Hematopoietic multipotent progenitor cell treated with erythropoietin and hydrocortisone succinate and interleukin-3 and kit ligand, for 8 days (in vitro differentiated cells): ENCODE results near the gene GALNT11.
"Not testable (repeated sequence)": the region's sequence is repeated elsewhere in the genome, so short reads cannot be mapped to it uniquely, and the experiment has no call there.

Experiments used
- DNase-seq: peaks from one replicate; pipeline ENCODE4 v3.0.0-alpha.2; 2015

GALNT11 gene

DNA sequence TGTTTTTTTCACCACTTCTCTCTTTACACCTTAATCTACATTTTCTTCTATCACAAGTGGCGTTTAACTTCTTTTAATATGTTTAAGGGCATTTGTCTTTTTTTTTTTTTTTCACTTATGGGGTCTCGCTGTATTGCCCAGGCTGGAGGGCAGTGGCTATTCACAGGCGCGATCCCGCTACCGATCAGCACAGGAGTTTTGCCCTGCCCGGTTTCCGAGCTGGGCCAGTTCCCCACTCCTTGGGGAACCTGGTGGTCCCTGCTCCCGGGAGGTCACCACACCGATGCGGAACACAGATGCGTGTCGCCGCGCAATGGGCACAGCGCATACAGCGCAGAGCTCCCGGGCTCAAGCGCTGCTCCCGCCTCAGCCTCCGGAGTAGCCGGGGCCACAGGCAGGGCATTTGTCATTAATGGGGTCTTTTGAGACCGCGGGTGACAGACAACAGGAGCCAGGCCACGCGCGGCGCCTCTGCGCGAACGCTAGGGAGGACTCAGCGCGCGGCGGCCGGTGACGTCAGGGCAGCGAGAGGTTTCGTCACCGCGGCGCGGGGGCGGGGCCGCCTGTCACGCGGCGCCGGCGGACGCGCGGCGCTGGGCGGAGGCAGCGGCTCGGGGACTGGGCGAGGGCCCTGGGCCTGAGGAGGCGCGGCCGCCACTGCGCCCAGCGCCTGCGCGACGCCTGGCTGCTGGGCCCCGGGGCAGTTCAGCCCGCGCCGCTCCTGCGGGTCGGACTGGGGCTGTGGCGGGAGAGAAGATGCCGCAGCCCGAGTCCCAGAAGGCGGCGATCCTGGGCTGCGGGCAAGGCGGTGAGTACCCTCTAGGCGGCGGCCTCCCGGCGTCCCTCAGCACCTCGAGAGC, at the start of gene GALNT11:
Gene GALNT11, plus strand, starts transcription at position 598 of the 860 bp plus-strand sequence. CDS start 68,554 bp downstream, outside the sequence.
- peak; percentile 87 for DNase-seq

DNA sequence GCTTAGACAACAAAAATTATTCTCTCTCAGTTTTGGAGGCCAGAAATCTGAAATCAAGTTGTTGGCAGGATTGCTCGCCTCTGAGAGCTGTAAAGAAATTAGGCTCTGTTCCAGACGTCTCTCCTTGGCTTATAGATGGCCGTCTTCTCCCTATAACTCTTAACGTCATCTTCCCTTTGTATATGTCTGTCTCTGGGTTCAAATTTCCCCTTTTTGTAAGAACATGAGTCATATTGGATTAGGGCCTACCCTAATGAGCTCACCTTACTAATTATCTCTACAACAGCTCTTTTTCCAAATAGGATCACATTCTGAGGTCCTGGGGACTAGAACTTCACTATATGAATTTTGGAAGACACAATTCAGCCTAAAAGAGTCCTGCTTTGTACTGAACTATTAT, 46.9 kb upstream of the GALNT11 start:
- no peak for DNase-seq

DNA sequence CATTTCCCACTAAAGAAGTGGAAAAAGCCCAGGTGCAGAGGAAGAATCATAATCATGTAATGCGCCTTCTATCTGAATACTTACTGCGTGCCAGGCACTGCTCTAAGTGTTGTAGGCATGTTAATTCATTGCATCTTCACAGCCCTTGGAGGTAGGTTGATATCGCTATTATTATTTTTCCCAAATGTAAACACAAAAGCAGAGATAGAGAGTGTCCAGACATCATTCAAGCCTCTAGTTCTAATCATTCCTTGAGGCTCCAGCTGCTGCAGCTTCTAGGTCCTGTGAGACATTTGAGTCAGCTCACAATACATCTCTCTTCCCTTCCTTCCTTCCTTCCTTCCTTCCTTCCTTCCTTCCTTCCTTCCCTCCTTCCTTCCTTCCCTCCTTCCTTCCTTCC, 44.3 kb upstream of the GALNT11 start:
- DNase-seq, result no peak

DNA sequence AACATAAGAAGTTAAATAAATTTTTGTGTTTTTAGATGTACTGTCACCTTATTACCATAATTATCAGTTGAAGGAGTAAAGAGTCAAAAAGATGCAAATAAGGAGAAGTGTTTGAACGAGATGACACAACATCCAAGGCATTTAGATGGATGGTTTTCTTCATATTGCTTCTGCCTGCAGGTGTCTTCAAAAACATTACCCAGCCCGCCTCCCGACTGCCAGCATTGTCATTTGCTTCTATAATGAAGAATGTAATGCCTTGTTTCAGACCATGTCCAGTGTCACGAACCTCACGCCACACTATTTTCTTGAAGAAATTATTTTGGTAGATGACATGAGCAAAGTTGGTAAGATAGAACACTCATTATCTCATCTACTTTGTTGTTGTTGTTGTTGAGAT, 42.7 kb upstream of the GALNT11 start:
- DNase-seq, result no peak

DNA sequence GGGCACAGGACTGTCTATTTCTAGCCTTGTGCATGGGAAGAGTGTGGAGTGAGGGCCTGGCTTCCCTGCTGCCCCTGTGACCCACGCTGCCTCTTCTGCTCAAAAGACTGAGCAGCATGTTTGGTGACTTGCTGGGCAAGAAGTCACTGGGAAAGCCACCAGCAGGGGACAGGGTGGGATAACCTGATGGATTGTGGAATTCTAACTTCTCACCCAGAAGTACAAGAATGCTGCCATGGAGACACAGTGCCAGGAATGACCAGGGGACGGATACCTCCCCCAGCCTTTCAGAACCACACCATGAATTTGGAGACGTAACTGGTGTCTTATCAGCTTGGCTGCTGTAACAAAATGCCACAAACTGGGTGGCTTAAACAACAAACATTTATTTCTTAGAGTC, 40.9 kb upstream of the GALNT11 start:
- no peak for DNase-seq

DNA sequence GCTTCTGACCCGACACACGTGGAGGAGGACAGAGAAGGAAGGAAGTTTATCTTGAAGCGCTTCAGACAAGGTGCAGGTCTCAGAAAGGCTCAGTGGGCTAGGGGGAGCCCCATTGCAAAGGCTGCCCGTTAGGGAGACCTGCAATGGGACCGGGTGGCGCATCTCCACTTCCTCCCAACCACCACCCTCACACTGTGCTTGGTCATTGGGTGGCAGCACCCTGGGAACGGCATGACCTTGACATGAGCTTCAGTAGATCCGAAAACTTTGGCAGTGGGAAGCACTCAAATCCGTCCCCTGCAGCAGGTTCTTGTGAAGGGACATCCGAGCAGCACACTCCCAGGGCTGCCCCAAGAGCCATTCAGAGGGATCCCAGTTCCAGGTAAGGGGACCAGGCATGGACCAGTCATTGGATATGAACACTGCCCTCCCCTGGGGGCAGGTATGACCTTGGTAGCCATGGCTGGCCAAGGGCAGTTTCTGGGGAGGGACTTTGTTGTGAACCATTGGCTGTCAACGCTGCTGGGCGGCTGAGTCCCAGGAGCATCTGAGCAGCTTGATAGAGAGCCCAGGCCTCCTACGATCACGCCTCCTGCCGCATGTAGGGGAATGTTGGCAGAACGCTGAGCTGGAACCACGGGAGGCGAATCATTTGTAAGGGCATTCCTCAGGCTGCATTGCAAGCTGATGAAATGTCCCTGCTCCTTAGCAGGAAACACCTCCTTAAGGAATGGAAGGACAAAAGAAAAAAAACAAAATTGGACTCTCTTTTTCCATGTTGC, 37.5 kb upstream of the GALNT11 start:
- no peak for DNase-seq

DNA sequence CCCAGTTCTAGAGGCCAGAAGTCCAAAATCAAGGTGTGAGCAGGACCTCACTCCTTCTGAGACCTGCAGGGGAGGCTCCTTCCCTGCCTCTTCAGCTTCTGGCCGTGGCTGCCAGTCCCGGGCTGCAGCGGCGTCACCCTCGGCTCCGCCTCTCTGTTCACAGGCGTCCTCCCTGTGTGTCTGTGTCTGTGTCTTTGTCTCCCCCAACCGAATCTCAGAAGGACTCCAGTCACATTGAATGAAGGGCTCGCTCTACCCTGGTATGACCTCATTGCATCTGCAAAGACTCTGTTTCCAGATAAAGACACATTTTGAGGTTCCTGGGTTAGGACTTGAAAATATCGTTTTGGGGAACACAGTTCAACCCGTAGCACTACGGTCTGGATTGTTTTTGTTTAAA, 33.1 kb upstream of the GALNT11 start:
- peak; percentile 69 for DNase-seq

DNA sequence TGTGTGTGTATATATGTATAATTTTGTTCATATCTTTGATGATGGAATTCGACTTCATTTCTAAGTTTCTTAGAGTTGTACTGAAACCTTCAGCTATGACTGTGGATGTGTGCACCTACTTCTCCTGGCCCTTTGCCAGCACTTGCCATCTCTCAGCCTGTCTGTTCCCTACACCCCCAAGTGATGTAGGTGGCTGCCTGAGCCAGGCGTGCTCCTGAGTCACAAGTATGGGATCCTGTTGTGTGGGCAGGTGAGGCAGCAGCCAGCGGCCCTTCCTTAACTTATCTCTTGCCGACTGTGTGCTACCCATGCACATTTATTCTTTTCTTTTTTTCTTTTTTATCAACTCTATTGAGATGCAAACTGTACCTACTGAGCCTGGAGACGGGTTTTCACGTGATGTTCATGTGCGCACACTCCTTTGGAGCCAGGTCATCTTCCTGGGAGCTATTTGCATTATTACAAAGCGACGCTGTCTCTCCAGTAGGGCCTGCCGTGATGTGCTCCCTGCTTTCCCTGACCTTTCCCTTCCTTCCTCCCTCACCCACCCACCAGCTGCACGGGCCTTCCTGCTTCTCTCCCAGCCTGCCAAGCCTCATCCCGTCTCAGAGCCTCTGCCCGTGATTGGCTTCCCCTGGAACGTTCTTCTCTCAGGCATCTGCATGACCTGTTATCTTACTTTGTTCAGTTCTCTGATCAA, 31.3 kb upstream of the GALNT11 start:
- DNase-seq, result no peak

DNA sequence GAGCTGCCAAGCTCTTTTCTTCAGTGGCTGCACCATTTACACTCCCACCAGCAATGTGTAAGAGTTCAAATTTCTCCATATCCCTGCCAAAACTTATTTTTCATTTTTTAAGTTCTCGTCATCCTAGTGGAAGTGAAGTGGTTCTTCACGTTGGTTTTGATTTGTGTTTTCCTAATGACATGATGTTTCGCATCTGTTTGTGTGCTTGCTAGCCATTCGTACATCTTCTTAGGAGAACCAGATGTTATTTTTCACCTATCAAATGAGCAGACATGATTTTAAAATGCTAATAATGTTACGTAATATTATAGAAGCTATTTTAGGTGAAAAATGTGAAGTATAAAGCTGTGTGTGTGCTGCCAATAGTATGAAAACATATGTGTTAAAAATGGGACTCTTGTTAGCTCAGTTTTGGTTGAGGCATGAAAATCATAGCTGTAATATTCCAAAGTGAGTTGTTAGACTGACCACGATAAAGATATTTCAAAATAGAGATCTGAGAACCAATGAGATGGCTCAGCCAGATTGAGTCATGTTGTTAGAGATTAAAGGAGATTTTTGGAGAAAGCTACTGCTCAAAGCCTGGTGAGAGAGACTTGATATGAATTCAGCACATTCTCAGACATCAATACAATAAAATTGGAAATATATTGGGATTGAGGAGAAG, 25.9 kb upstream of the GALNT11 start:
- DNase-seq, result no peak

DNA sequence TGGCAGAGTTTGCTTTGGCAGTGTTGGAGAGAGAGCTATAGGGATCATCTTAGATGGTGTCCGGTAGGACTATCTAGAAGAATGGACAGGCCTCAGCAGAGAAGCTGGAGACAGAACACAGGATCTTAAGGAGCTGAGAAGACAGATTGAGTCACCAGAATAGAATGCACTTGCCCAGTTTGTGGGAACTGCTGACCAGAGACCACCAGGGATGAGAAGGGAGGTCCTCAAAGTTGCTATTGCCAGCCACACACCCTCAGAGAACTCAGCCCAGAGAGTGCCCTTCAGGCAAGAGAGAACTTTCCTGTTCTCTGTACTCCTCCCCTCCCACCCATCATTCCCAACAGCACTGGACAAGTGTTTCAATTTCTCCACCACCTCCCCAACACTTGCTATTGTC, 25.3 kb upstream of the GALNT11 start:
- no peak for DNase-seq

DNA sequence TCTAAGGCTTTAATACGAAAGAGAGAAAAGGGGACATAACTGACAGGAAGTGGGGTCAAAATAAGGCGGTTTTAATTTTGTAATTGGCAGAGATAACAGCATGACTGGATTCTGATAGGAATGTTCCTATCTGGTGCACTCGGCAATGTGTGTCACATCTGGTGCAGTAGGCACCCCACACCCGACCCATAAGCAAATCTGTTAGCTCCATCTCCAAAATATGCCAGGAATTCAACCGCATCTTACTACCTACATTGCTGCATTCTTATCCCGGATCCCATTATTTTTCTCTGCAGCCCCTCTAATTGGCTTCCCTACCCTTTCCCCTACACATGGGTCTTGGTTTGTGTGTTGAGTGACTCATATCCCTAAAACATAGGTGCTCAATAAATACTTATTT, 19.1 kb upstream of the GALNT11 start:
- DNase-seq, result no peak

DNA sequence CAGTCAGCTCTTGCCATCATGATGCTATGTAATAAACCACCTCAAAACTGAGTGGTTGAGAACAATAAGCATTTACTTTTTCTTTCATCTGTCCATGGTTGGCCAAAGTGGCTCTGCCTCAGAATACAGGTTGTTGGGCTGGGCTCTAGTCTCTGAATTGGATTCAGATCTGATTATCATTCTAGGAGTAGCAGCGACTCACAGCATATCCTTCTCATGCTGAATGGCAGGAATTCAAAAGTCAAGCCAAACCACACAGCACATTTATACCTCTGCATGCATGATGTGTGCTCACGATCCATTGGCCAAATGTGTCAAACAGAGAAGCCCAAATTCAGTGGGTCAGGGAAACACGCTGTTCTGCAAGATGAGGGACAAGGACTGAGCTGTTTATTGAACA, 13.6 kb upstream of the GALNT11 start:
- no peak for DNase-seq

DNA sequence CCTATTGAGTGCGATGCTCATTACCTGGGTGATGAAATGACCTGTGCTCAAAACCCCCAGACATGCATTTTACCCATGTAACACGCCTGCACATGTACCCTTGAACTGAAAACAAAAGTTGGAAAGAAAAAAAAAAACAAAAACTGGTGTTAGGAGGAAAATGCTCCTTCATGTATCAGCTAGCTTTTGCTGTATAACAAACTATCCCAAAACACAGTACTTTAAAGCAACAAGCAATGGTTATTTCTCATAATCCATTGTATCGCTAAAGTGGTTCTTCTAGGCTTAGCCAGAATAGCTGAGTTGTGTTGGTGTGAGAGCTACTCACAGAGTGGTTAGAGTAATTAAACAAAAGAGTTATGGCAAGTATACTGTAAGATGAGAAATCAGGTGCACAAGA, 12.2 kb upstream of the GALNT11 start:
- DNase-seq, result no peak

DNA sequence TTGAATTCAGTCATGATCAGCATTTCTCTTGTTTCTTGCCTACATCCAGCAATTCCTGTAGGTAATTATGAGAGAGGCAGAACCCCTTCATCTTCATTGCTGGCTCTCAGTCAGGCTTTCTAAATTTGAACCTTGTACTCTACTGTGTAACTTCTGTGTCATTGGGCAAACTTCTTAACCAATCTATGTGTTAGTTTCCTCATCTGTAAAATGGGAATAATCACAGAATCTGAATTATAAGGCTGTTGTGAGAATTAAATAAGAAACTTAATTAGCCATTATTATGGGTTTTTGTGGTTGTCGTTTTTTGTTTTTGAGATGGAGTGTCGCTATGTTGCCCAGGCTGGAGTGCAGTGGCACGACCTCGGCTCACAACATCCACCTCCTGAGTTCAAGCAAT, 11.5 kb upstream of the GALNT11 start:
- DNase-seq, result no peak

DNA sequence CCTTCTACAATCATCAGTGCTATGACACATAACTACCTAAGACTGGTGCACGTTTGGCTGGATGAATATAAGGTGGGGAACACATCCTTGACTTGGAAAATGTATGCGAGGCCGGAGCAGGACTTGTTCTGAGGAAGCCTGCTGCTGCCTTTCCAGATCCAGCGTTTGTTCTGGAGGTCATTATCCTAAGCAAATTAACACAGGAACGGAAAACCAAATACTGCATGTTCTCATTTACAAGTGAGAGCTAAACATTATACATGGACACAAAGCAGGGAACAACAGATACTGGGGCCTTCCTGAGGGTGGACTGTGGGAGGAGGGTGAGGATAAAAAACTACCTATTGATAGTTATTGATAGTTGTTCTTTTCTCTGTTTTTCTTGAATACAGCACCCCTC, 10.8 kb upstream of the GALNT11 start:
- no peak for DNase-seq

DNA sequence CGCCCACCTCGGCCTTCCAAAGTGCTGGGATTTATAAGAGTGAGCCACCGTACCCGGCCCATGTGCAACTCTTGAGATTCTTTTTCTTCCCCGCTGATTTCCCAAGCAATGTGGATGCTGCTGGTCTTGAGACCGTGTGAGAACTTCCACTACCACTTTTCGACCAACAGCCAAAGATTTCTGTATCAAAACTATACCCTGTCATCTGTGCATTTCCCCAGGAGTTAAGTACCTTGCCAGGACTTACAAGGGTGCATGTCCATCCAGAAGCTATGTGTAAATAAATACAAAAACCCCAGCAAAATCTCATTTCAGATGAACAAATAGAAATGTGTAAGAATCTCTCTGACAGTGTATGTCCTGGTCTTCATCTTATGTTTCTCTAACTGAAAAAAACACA, 9.9 kb upstream of the GALNT11 start:
- DNase-seq, result no peak

DNA sequence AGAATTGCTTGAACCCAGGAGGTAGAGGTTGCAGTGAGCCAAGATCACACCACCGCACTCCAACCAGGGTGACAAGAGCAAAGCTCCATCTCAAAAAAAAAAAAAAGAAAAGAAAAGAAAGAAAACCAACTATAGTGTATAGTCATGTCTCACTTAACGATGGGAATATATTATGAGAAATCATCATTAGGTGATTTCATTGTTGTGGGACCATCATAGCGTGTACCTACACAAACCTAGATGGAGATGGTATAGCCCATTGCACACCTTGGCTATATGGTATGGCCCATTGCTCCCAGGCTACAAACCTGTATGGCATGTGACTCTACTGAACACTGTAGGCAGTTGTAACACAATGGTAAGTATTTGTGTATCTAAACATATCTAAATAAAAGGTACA, 8.5 kb upstream of the GALNT11 start:
- DNase-seq, result no peak

DNA sequence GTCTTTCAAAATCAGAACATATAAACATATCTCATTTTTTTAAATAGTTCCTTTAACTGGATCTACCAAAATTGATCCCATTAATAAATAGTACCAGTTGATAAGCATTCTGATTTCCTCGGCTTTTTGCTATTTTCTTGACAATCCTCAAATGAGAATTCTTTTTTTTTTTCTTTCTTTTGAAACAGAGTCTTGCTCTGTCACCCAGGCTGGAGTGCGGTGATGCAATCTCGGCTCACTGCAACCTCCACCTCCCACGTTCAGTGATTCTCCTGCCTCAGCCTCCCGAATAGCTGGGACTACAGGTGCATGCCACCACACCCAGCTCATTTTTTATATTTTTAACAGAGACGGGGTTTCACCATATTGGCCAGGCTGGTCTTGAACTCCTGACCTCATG, 7.8 kb upstream of the GALNT11 start:
- not testable (repeated sequence) for DNase-seq

DNA sequence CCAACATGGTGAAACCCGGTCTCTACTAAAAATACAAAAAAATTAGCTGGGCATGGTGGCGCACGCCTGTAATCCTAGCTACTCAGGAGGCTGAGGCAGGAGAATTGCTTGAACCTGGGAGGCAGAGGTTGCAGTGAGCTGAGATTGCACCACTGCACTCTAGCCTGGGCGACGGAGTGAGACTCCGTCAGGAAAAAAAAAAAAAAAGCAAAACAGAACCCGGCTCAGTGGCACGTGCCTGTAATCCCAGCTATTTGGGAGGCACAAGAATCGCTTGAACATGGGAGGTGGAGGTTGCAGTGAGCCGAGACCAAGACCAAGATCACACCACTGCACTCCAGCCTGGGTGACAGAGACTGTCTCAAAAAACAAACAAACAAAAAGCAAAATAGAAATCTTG, 3.7 kb upstream of the GALNT11 start:
- not testable (repeated sequence) for DNase-seq

DNA sequence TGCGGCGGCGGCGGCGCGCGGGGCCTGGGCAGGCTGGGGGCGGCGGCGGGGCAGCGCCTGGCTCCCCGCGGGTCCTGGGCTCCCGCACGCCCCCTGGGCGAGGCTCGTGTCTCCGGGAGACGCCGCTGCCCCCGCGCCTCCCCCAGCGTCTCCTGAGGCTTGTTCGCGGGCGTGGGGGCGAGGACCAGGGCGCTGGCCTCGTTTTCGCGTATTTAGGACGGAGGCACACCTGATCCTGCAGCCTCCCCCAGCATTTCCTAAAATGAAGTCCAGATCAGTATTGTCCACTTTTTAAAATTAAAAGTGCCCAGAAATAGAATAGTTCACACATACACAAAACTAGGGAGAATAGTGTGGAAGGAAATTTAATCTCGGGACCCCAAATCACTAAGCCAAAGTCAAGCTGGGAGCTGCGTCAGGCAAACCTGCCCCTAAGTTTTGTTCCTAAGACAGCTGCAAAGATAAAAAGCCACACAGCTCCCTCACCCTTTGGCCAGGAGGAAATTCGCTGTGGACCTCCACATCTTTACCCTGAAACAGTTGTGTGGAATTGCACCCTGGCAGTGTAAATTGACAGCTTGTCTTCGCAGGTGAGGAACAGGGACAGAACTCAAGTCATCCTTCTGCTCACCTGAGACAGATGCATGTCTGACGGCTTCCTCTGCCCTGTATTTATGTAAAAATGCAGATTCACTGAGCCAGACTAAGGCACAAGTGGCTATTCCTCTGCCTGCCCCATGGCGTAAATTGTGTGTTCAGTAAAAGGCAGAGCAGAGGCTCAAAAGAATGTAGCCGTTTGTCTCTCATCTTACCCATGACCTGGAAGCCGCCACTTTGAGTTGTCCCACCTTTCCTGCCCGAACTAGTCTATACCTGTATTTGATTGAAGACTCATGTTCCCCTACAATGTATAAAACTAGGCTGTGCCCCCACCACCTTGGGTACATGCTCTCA, 740 bp downstream of the GALNT11 start:
- peak; percentile 13 for DNase-seq

DNA sequence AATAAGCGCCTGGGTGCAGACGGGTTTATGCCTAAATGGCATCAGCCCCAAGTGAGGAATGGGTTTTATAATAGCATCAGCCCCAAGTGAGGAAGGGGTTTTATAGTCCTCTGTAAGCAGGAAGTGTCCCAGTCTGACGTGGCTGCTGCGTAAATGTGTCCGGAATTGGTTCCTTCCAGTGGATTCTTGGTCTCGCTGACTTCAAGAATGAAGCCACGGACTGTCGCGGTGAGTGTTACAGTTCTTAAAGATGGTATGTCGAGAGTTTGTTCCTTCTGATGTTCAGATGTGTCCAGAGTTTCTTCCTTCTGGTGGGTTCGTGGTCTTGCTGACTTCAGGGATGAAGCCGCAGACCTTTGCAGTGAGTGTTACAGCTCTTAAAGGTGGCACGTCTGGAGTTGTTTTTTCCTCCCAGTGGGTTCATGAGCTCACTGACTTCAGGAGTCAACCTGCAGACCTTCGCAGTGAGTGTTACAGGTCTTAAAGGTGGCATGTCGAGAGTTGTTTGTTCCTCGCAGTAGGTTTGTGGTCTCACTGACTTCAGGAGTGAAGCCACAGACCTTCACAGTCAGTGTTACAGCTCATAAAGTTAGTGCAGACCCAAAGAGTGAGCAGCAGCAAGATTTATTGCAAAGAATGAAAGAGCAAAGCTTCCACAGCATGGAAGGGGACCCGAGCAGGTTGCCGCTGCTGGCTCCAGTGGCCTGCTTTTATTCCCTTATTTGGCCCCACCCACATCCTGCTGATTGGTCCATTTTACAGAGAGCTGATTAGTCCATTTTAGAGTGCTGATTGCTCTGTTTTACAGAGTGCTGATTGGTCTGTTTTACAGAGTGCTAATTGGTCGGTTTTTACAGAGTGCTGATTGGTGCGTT, 2.3 kb downstream of the GALNT11 start:
- DNase-seq, result not testable (repeated sequence)
